PC-3 (cell line): ENCODE measurements around the gene CCDC88B.

ENCODE experiments used
- EZH2 ChIP-seq: fragments of 300-600 bp; sonication (generic); IDR thresholded peaks from one replicate; pipeline ENCODE4 v1.6.1; 2017; ENCODE audit warnings: antibody characterized with exemption, mild to moderate bottlenecking, low read length; ENCODE audit not compliant: unreplicated experiment
- TF ChIP-seq, protein P1 (sequence below): fragments of 300-600 bp; sonication (generic); conservative IDR thresholded peaks from 2 replicates; pipeline ENCODE4 v1.5.1; 2017; ENCODE audit warnings: antibody characterized with exemption, low read depth, mild to moderate bottlenecking, low read length

DNA sequence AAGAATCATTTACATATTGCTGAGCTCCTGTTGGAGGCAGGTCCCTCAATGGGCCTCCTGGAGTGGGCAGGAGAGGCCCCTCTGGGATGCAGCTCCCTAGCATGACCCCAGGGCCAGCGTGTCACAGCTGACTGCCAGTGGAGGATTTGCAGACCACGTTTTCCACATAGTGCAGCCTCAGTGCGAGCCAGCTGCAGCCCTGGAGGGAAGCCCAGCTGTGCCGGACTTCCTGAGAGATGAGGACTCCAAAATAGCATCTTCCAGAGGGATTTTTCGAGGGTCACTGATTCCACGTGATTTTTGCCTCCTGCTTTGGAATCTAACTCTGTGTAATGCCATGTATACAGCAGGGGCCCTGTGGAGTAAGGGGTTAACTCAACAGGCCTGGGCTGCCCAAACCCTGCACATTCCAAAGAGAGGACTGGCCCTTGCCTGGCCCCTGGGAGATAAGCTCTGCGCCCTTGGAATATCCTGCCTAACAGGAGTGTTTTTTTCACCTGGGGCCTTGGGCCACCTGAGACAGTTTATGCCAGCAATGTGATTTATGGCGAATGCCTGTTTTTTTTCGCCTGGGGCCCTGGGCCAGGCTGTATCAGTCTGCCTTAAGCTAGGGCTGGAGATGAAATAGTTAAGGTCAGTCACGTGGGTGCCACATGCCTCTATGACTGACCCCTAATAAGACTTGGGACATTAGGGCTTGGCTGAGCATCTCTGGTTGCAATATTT is 66.4 kb downstream of the CCDC88B start:
- TF ChIP-seq, protein P1, sequence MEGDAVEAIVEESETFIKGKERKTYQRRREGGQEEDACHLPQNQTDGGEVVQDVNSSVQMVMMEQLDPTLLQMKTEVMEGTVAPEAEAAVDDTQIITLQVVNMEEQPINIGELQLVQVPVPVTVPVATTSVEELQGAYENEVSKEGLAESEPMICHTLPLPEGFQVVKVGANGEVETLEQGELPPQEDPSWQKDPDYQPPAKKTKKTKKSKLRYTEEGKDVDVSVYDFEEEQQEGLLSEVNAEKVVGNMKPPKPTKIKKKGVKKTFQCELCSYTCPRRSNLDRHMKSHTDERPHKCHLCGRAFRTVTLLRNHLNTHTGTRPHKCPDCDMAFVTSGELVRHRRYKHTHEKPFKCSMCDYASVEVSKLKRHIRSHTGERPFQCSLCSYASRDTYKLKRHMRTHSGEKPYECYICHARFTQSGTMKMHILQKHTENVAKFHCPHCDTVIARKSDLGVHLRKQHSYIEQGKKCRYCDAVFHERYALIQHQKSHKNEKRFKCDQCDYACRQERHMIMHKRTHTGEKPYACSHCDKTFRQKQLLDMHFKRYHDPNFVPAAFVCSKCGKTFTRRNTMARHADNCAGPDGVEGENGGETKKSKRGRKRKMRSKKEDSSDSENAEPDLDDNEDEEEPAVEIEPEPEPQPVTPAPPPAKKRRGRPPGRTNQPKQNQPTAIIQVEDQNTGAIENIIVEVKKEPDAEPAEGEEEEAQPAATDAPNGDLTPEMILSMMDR: no peak
- no peak for TF ChIP-seq EZH2
